ENCODE results near the gene HJURP. TPM values are rescaled to one million over a fixed set of nuclear protein-coding genes. Genes with fewer than 3 reads are reported as not detected.
A peak's percentile ranks its signal among the peaks of the same experiment; 100 is the strongest.

The HJURP gene
- total RNA-seq, 4 donors from 2014 or later = 0.09 to 2.3 (median 0.13) TPM; not detected in 1

DNA sequence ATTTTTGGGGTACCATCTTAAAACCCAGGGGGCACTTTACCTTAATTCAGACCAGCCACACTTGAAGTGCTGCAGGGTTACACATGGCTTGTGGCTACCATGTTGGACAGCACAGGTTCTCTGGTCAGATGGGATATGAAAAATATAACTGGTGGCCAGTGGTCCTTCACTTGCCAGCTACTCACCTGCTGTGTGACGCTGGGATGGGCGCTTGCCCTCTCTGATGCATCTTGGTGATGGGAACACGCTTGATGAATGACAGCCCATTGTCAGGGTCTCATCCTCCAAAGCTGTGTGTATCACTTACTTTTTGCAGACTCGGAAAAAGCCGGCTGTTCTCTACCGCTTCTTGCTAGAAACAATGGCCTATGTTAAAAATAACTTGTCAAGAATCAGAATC lies 22.5 kb downstream of the HJURP start:
- no peak for DNase-seq (ENCODE audit: low spot score)
- no peak for TF ChIP-seq CTCF (IDR thresholded peaks at IDR 0.05)
- no peak for ATAC-seq (ENCODE audit: low FRiP score)

DNA sequence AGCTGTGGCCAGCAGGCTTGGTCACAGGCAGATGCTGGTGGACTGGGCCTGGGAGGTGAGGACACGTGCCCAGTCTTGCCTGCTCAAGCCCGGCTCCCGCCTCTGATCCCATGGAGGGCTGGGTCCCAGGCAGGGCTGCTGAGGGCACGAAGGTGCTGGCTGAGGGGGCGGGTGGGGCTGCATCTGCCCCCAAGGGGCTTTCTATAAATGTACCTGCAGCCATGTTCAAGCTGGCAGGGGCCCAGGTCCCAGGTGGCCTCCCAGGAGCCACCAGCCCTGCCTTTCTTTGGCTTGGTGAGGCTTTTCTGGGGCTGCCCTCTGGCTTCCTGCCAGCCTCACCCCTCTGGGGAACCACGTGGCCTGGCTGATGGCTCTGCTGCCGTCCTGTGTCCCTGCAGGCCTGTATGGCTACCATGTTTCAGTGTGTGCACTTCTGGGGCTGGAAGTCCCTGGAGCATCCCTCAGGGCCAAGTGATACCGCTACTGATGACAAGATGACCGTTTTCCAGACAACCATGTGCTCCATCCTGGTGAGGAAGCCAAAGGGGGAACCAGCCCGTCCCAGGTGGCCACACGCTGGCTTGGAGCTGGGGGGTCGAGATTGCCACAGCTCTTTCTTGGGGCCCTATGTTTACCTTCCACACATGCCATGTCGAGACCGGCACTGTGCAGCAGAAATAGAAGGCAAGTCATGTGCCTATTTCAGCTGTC lies 23.2 kb downstream of the HJURP start:
- ATAC-seq (ENCODE audit: low FRiP score) (no peak), DNase-seq (ENCODE audit: low spot score) (no peak)
- no peak for TF ChIP-seq CTCF (IDR thresholded peaks at IDR 0.05)

- no peak for ATAC-seq (ENCODE audit: low FRiP score)
- no peak for TF ChIP-seq CTCF (IDR thresholded peaks at IDR 0.05)
- no peak for DNase-seq (ENCODE audit: low spot score)
Measured at GRCh38 chr2:233830111-233830802, 24.1 kb downstream of the HJURP start.

DNA sequence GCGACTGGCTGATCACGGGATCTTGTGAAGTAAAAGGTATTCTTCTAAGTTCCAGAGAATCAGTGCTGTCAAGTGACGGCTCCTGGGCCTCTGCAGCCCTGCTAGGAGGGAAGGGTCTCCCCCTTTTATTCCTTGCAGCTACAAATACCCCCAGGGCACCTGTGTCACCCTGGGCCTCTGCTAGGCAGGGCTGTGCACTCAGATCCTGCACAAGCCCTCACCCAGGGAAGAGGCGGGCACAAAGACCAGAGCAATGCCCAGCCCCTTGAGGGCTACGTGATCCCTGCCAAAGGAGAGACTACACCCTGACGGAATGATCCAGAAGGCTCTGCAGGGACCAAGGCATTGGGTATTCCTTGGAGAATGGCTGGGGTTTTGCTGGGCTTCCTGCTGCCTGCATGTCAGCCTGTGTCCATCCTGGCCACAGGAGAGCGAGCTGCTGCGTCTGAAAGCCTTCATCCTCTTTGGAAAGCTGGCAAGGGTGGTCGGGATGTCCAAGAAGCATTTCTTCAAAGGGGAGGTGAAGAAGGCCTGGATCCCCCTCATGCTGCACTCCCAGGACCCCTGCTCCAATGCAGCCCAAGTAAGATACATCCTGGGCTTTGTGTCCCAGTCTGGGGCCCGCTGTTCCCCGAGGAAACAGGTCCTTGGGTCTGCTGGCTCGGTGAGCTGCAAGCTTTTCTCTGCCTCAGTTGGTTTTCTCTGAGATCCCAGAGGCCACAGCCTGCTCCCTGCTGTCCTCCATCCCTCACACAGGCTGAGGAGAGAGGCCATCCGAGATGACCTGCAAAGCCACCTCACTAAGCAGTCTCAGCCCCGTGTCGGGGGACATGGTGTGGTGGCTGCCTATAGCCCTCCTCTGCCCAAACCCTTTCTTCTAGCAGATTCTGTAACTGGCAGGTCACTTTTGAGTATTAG lies 24.9 kb downstream of the HJURP start:
- DNase-seq (ENCODE audit: low spot score) = no peak
- TF ChIP-seq CTCF (IDR thresholded peaks at IDR 0.05) = no peak

GRCh38 chr2:233828546-233829192 lies 25.7 kb downstream of the HJURP start:
- ATAC-seq (ENCODE audit: low FRiP score) = no peak
- TF ChIP-seq CTCF (IDR thresholded peaks at IDR 0.05) = no peak
- DNase-seq (ENCODE audit: low spot score) = no peak

More for the DNA sequence above, 24.9 kb downstream of the HJURP start:
- ATAC-seq (ENCODE audit: low FRiP score) = no peak

- peak; percentile 8 for DNase-seq (ENCODE audit: low spot score)
- no peak for TF ChIP-seq CTCF (IDR thresholded peaks at IDR 0.05)
- no peak for ATAC-seq (ENCODE audit: low FRiP score)
Measured at GRCh38 chr2:233824373-233824772, 30.0 kb downstream of the HJURP start.
